GM21390 (cell line): Measurements from ENCODE around the gene SGSM1.

Experiments
- ATAC-seq: cut with Tn5 transposase; IDR thresholded peaks from one replicate; pipeline ENCODE4 v1.9.1; 2021; ENCODE audit not compliant: unreplicated experiment

The SGSM1 gene

GRCh38 chr22:24805790-24806662 lies at the start of gene SGSM1:
Gene SGSM1 (plus strand): TSS chr22:24806211. CDS start chr22:24806326, 115 bp downstream.
- peak; percentile 64 for ATAC-seq

DNA sequence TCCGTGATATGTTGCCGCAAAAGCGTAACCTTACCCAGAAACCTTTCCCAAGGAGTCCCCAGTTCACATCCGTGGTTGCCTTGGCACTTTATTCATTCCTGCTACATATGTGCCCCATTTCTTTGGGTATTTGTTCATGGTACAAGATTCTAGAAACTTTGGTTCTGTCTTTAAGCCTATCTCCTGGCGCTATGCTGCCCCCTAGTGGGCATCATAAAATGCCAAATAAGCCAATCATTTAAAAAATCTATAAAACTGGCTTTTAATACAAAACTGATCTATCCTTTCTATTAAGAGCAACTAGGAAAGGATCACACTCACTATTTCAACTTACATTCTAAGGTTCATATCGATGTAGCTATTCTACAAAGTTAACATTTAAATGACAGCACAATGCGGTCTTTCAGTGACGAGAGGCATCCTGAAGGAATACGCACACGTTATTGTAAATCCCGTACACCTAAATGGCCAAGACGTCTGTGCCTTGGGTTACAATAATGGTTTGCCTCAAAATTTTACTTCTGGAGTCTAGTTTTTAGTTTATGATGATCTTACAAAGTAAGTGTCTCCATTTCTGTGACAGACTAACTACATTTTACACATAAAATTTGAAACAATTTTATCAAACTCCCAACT lies 47.7 kb upstream of the SGSM1 start:
- ATAC-seq, result no peak

- ATAC-seq, result no peak
These were observed 46.2 kb upstream of the SGSM1 start for GRCh38 chr22:24759765-24760164.

GRCh38 chr22:24760708-24761306 lies 45.2 kb upstream of the SGSM1 start:
- ATAC-seq, result no peak

GRCh38 chr22:24761888-24762675 lies 43.9 kb upstream of the SGSM1 start:
- no peak for ATAC-seq

DNA sequence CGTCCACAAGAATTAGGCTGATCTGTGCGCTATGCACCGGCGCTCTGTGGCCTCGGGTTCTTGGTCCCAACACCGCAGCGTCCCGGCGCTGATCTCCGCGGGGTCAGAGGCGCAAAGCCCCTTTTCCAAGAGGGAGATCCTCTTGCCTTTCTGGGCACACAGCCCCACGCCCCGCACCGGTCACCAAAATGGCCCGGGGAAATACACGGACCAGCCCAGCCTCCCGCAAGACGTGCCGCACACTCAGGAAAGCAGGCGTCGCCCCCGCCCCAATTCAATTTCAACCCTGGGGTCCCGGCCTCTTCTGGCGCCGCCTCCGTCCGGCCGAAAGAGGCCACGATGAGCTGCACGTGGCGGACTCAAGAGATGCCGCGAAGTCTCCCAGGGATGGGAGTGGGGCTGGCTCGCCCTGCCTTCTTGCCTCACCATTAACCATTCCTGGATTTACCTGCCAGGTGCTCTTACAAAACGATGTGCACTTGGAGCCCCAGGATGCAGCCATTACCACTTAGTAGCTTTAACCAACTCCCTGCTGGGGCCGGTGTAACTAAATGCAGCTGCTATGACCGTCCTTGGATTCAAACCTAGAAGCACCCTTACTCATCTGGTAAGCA lies 42.0 kb upstream of the SGSM1 start:
- no peak for ATAC-seq

- no peak for ATAC-seq
These were observed 40.8 kb upstream of the SGSM1 start for GRCh38 chr22:24765166-24765565.

- ATAC-seq, result no peak
These were observed 37.3 kb upstream of the SGSM1 start for GRCh38 chr22:24768537-24769374.

GRCh38 chr22:24772493-24773220 lies 33.4 kb upstream of the SGSM1 start:
- ATAC-seq, result no peak

DNA sequence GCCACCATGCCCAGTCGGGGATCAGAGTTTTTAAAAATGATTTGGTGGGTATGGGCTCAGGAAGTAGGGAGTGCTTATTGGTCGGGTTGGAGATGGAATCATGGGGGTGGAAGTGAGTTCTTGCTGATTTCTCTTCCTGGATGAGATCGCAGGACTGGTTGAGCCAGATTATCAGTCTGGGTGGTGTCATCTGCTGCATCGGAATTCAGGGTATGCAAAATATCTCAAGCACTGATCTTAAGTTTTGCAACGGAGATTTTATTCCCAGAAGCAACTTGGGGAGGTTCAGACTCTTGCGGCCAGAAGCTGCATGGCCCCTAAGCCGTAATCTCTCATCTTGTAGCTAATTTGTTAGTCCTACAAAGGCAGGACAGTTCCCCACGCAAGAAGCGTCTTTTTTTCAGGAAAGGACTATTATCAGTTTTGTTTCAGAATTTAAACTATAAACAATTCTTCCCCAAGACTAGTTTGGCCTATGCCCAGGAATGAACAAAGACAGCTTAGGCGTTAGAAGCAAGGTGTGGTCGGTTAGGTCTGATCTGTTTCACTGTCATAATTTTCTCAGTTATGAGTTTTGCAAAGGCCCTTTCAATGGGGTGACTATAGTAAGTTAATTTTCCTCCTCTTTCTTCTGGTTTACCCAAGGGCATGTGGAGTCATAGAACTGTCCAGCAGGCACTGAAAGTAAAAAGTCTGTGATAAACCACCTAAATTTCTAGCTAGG lies 30.1 kb upstream of the SGSM1 start:
- ATAC-seq, result no peak

GRCh38 chr22:24776525-24776924 lies 29.5 kb upstream of the SGSM1 start:
- no peak for ATAC-seq

- ATAC-seq, result no peak
These were observed 16.5 kb upstream of the SGSM1 start for GRCh38 chr22:24789516-24789915.

- ATAC-seq, result no peak
These were observed 14.6 kb upstream of the SGSM1 start for GRCh38 chr22:24791362-24791761.

- ATAC-seq, result no peak
These were observed 10.0 kb upstream of the SGSM1 start for GRCh38 chr22:24796056-24796455.

DNA sequence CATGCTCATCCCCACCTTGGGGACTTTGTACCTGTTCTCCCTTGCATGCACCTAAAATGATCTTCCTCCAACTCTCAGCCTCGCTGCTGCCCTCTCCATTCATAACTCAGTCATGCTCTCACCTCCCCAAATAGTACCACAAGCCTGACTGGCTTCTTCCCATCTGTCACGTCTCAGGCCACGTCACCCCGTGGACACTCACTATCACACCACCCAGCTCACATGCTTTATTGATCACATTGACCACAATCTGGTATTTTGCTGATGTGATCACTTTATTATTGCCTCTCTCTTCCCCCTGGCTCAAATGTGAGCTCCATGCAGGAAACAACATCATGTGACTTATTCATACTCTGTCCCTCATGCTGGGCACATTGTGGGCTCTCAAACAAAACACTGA lies 9.2 kb upstream of the SGSM1 start:
- ATAC-seq, result no peak

DNA sequence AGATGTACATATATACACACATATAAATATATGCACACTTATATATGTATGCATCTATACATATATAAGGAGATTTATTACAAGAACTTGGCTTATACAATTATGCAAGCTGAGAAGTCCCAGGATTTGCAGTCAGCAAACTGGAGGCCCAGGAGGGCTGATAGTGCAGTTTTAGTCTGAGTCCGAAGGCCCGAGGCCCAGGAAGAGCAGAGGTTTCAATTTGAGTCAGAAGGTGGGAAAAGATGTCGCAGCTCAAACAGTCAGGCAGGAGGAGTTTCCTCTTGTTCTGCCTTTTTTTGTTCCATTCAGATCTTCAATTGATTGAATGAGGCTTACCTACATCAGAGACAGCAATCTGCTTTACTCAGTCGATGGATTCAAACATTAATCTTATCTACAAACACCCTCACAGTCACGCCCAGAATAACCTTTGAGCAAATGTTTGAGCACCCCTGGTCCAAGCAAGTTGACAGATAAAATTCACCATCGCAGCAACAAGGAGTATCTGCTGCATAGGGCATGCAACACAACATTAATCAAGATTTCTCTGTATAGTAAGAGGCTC lies 4.0 kb upstream of the SGSM1 start:
- no peak for ATAC-seq

DNA sequence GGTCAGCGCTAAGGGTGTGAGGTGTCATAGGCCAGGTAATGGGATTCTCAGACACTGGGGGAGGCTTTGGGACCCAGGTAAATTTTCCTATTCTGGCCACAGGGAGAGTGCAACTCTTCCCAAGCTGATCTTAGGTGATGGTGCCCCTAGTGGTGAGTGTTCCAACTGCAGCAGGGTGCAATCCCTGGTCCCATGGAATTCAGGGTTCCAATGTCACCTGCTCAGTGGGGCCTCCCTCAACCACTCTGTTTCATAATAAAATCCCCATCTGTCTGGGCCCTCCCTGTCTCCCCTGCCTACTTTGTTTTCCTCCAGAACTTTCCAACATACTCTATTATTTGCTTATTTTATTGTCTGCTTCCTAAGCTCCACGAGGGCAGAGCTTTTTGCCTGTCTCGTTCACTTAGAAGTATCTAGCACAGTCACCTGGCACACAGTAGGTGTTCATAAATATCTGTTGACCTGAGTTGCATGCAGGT lies 2.9 kb upstream of the SGSM1 start:
- ATAC-seq, result no peak

DNA sequence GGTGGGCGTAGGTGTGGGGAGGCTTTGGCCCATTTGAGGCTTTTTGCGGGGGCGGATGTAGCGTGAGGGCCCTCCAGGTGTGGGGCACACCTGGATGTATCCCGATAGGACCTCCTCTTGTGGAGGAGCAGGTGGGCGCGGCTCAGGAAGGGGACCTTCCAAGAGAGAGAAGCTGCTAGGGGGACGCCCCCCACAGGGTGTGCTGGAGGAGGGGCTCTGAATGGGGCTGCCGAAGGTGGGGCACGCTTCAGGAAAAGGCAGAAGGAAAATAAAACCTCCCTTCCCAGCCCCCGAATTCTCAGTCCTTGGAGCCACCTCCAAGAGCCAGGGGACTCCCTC lies 621 bp downstream of the SGSM1 start:
- no peak for ATAC-seq
